IPS-18a (cell line): Measurements from ENCODE around the gene ALG1.
A peak's percentile ranks its signal among the peaks of the same experiment; 100 is the strongest.

Experiments used
- H3K27ac ChIP-seq: one replicate; pipeline ENCODE4 v1.5.1; 2013; ENCODE audit warnings: low read length
- H3K27me3 ChIP-seq: one replicate; pipeline ENCODE4 v1.6.1; 2013; ENCODE audit warnings: mild to moderate bottlenecking, low read length; ENCODE audit not compliant: control insufficient read depth, insufficient read depth
- H3K36me3 ChIP-seq: one replicate; pipeline ENCODE4 v1.6.1; 2013; ENCODE audit warnings: low read depth, low read length; ENCODE audit not compliant: control insufficient read depth
- H3K4me1 ChIP-seq: one replicate; pipeline ENCODE4 v1.6.1; 2013; ENCODE audit warnings: low read depth, low read length; ENCODE audit not compliant: control insufficient read depth
- H3K4me3 ChIP-seq: one replicate; pipeline ENCODE4 v1.5.1; 2013; ENCODE audit warnings: low read length
- H3K9ac ChIP-seq: one replicate; pipeline ENCODE4 v1.6.1; 2013; ENCODE audit warnings: mild to moderate bottlenecking, low read length, moderate library complexity
- H3K9me3 ChIP-seq: one replicate; pipeline ENCODE4 v1.6.1; 2013; ENCODE audit warnings: low read depth, low read length; ENCODE audit not compliant: control insufficient read depth

Gene ALG1, protein sequence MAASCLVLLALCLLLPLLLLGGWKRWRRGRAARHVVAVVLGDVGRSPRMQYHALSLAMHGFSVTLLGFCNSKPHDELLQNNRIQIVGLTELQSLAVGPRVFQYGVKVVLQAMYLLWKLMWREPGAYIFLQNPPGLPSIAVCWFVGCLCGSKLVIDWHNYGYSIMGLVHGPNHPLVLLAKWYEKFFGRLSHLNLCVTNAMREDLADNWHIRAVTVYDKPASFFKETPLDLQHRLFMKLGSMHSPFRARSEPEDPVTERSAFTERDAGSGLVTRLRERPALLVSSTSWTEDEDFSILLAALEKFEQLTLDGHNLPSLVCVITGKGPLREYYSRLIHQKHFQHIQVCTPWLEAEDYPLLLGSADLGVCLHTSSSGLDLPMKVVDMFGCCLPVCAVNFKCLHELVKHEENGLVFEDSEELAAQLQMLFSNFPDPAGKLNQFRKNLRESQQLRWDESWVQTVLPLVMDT

DNA sequence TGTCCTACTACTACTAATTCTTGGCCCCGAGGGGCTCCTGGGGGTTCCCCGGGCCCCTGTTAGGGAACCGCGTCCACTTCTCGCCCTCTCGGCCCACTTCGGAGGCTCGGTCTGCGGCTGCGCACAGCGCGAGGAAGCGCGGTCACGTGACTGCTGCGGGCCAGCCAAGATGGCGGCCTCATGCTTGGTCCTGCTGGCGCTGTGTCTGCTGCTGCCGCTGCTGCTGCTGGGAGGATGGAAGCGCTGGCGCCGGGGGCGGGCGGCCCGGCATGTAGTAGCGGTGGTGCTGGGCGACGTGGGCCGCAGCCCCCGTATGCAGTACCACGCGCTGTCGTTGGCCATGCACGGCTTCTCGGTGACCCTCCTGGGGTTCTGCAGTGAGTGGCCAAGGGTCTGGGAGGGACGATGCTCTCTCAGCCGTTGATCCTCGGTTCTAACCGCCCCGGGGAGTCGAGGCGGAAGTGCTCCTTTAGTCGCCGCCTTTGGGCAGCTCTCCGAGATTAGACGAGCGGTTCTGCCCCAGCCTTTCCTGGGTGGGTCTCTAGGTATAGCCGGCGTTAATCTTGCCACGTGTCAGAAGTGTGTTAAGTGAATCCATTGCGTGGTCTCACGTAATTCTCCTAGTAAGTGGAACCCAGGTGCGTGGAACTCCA is at the start of gene ALG1:
Gene ALG1 (plus strand): TSS at position 163 of the 653 bp plus-strand sequence. CDS start 7 bp downstream, at position 170.
- Histone ChIP-seq H3K4me3 (peak within 1 kb of the TSS; percentile 78), H3K9me3 (no peaks in the 10 kb centered on the region), H3K9ac (peak within 1 kb of the TSS; percentile 70), H3K27me3 (no peaks in the 10 kb centered on the region), H3K27ac (peak within 1 kb of the TSS; percentile 30), H3K36me3 (peaks cover 25% of the 10 kb centered on the region), H3K4me1 (peaks cover 6% of the 10 kb centered on the region)

DNA sequence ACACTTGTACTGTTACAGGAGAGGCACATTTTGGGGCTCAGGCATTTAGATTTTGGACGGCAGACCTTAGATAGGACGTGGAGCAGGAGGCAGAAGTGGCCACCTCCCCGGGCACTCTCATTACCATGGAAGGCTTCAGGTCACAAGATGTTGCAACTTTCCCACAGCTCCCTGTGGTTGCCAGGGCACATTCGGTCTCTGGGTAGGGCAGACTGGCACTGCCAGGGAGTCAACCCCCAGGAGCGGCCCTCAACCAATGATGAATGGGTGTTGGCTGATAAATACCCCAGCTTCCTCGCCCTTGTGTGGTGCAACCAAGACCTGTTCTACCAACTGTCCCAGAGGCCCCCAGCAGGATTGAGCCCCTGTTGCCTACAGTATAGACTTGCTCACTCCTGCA is 49.1 kb upstream of the ALG1 start:
- Histone ChIP-seq H3K9ac (no peak overlapping the region), H3K4me3 (no peak overlapping the region), H3K36me3 (no peaks in the 10 kb centered on the region), H3K27ac (no peak overlapping the region), H3K9me3 (no peaks in the 10 kb centered on the region), H3K4me1 (no peaks in the 10 kb centered on the region), H3K27me3 (no peaks in the 10 kb centered on the region)

DNA sequence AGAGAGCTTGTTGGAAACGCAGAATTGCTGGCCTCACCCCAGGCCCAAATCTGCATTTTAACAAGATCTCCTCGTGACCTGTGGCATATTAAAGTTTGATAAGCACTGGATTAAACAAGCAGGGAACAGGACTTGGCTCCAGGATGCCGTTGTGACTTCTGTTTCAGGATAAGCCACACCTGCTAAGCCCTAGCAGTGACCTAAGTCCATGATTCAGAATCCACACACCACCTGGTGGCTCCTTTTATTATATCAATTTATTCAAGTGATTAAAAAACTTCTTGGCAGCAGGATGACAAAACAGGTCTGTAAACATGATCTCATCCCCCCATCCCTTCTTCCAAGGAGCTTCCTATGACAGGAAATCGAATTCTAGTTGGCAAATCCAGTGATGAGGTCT is 47.0 kb upstream of the ALG1 start:
- H3K9ac ChIP-seq = no peak overlapping the region

DNA sequence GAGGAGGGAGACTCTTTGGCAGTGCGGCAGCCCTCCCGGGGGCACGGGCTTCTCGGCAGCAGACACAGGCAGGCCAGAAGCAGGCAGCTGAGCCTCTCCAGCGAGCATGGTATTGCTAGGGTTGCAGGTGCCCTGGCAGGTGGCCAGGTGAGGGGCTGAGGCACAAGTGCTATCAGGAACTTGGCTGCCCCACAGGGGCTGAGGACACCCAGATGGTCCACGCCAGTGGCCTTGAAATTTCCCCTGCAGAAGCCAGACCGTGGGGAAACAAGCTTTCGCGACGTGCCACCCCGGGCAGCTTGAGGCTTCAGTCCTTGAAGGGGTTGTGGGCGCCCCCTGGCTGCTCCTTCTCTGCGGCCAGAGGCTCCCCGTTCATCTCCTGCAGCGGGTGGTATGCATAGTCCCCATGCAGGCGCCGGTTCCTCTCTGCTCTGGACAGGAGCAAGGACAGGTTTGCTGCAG is 46.4 kb upstream of the ALG1 start:
- no peak overlapping the region for H3K4me3 ChIP-seq
- no peaks in the 10 kb centered on the region for H3K36me3 ChIP-seq
- H3K4me1 ChIP-seq = no peaks in the 10 kb centered on the region
- H3K9ac ChIP-seq = no peak overlapping the region
- H3K27me3 ChIP-seq = no peaks in the 10 kb centered on the region
- no peak overlapping the region for H3K27ac ChIP-seq
- H3K9me3 ChIP-seq = no peaks in the 10 kb centered on the region

More for the DNA sequence above, 47.0 kb upstream of the ALG1 start:
- H3K27ac ChIP-seq = no peak overlapping the region
- H3K36me3 ChIP-seq = no peaks in the 10 kb centered on the region
- H3K27me3 ChIP-seq = no peaks in the 10 kb centered on the region
- H3K9me3 ChIP-seq = no peaks in the 10 kb centered on the region
- H3K4me3 ChIP-seq = no peak overlapping the region
- no peaks in the 10 kb centered on the region for H3K4me1 ChIP-seq

DNA sequence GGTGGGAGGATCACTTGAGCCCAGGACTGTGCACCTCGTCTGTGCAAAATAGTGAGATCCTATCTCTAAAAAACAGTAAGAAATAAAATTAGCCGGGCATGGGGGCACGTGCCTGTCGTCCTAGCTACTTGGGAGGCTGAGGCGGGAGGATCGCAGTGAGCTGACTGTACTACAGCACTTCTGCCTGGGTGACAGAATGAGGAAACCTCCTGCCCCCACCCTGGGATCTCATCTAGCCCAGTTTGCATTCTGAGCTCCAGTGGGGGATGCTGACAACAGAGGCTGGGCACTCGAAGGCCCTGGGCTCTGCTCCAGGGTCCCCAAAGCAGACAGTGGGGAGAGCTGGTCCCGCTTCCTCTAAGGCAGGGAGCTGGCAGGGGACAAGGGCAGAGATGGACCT is 45.0 kb upstream of the ALG1 start:
- H3K4me1 ChIP-seq = no peaks in the 10 kb centered on the region
- H3K4me3 ChIP-seq = no peak overlapping the region
- no peaks in the 10 kb centered on the region for H3K9me3 ChIP-seq
- H3K27ac ChIP-seq = no peak overlapping the region
- H3K36me3 ChIP-seq = no peaks in the 10 kb centered on the region
- no peaks in the 10 kb centered on the region for H3K27me3 ChIP-seq
- H3K9ac ChIP-seq = no peak overlapping the region

DNA sequence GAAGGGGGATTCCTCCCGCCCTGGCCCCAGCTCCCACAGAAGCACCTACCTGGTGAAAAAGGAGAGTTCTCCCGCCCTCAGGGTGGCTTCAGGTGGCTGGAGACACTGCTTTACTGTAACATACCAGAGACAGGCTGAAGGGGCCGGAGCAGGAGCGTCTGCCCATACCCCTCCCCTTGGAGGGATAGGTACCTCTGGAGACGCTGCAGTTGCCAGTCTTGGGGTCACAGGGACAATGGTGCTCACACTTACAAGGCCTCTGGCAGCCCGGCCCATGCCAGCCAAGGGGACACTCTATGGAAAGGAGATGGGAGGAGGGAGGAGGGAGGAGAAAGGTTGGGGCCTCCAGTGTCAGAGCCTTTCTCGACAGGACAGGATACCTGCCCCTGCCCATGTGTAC is 44.6 kb upstream of the ALG1 start:
- Histone ChIP-seq H3K9me3 (no peaks in the 10 kb centered on the region), H3K27ac (no peak overlapping the region), H3K9ac (no peak overlapping the region), H3K36me3 (no peaks in the 10 kb centered on the region), H3K4me1 (no peaks in the 10 kb centered on the region), H3K4me3 (no peak overlapping the region), H3K27me3 (no peaks in the 10 kb centered on the region)

DNA sequence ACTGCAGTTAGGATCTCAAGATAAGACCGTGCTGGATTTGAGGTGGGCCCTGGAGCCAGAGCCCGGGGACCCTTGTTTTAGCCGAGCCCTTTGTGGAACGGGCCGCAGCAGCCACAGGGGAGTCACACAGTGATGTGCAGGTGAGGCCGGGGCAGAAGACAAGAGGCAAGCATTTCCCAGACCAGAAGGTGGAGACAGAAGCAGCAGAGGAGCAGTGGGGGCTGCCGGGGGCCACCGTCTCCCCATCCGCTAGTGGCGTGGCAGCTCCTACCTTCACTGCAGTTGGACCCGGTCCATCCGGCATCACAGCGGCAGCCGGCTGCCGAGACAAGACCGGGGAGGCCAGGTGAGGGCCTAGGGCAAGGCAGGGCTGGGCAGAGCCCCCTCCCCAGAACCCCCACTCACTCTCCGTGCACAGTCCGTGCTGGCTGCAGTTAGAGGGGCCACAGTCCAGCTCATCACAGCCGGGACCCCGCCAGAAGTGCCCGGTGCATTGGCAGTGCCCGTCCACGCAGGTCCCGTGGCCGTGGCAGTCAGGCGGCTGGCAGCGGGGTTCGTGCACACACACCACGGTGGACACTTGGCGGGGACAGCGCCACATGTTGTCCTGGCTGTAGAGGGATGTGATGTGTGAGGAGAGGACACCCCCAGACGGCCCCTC is 43.9 kb upstream of the ALG1 start:
- no peak overlapping the region for H3K9ac ChIP-seq
- no peaks in the 10 kb centered on the region for H3K4me1 ChIP-seq
- H3K27me3 ChIP-seq = peaks cover 2% of the 10 kb centered on the region
- H3K4me3 ChIP-seq = no peak overlapping the region
- no peaks in the 10 kb centered on the region for H3K9me3 ChIP-seq
- H3K36me3 ChIP-seq = no peaks in the 10 kb centered on the region
- no peak overlapping the region for H3K27ac ChIP-seq

DNA sequence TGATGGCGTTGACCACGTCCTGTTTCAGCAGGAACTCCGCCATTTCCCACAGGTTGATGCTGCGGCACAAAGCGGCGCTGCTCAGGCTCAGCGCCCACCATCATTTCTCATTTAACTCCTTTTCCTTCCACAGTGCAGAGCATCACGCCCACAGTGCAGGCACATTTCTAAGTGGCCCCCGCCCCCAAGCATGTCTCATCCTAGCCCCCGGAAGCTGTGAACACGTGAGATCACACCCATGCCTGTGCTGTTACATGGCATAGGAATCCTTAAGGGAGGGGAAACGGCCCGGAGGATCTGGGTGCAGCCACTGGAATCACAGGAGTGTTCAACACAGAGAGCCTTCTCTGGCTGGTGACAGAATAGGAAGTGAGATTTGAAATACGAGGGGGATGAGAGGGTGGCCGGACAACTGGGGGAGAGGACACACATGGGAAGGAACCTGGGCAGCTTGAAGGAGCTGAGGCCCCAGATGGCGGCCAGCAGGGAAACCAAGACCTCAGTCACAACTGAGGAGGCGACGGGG is 42.6 kb upstream of the ALG1 start:
- Histone ChIP-seq H3K9ac (no peak overlapping the region), H3K27ac (no peak overlapping the region), H3K4me3 (no peak overlapping the region), H3K36me3 (no peaks in the 10 kb centered on the region), H3K27me3 (peaks cover 7% of the 10 kb centered on the region), H3K9me3 (no peaks in the 10 kb centered on the region), H3K4me1 (no peaks in the 10 kb centered on the region)

DNA sequence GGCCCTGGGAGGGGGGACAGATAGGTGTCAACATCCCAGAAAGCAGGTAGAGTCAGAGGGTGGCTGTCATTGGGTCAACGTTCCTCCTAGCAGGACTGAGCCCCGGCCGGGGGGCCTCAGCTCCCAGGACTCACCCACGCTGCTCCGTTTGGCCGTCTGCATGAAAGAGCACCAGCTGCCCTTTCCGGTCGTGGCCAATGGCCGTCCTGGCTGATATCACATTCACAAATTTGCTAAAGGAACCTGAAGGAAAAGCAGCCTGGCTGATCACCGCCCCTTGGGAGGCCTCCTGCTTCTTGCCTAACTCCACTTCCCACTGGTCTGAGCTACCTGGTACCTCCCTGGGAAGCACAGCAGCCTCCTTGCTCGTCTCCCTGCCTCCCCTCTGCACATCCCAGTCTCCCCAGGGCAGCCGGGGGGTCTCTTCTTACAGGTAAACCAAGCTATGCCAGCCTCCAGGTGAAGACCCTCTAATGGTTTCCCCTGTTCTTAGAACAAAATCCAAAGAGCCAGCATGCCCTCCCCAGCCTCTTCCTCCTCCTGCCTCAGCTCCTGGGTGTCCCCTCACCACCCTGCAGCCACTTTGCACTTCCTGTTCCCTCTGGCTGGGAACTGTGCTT is 41.3 kb upstream of the ALG1 start:
- Histone ChIP-seq H3K27me3 (peaks cover 7% of the 10 kb centered on the region), H3K4me3 (no peak overlapping the region), H3K27ac (no peak overlapping the region), H3K36me3 (no peaks in the 10 kb centered on the region), H3K4me1 (no peaks in the 10 kb centered on the region), H3K9ac (no peak overlapping the region), H3K9me3 (no peaks in the 10 kb centered on the region)

DNA sequence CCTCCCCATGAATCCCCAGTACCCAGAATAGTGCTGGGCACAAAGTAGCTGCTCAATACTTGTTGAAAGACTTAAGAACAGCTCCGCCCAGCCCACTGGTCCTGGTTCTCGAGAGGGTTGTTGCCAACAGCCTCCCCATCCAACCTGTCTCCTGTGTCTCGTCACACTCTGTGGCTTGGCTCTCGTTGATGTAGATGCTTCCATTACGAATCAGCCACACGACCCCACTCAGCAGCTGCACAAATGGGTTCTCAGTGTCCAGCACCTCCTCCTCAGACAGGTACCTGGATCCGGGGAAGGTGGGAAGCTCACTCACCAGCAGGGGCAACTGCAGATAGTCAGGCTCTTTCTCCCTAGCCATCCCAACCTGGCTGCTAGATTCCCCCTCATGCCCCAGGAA is 40.0 kb upstream of the ALG1 start:
- Histone ChIP-seq H3K4me3 (no peak overlapping the region), H3K9ac (no peak overlapping the region), H3K9me3 (no peaks in the 10 kb centered on the region), H3K27ac (no peak overlapping the region), H3K4me1 (peaks cover 3% of the 10 kb centered on the region), H3K27me3 (peaks cover 7% of the 10 kb centered on the region), H3K36me3 (no peaks in the 10 kb centered on the region)

DNA sequence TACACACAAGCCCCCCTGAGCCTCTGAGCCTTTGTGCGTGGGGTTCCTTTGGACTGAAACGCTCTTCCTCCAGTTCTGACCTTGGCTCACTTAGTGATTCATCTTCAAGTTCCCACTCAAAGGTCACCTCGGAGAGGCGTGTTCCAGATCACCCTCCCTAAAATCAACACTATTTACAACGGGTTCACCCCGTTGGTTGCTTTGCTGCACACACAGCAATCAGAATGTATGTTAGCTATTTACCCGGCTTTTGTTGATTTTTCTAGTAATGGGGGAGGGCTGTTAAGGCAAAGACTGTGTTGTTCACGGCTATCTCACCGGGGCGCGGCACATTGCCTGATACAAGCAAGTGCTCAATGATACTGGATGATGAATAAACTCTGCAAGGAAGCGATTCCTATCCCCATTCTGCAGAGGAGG is 38.9 kb upstream of the ALG1 start:
- Histone ChIP-seq H3K27ac (no peak overlapping the region), H3K4me1 (peaks cover 5% of the 10 kb centered on the region)

More for the DNA sequence above, 38.9 kb upstream of the ALG1 start:
- Histone ChIP-seq H3K9me3 (no peaks in the 10 kb centered on the region), H3K36me3 (no peaks in the 10 kb centered on the region), H3K27me3 (peaks cover 7% of the 10 kb centered on the region), H3K4me3 (peak overlapping the region; percentile 68), H3K9ac (no peak overlapping the region)
